EH (cell line): ENCODE results near the gene ENO2.

ENCODE experiments used
- DNase-seq: peaks from one replicate; pipeline ENCODE4 v3.0.0-alpha.2; 2015; ENCODE audit warnings: low read depth

ENO2 gene

GRCh38 chr12:6948873-6949594 is 34.7 kb downstream of the ENO2 start:
- DNase-seq = no peak

GRCh38 chr12:6950401-6950801 is 36.0 kb downstream of the ENO2 start:
- DNase-seq = no peak

GRCh38 chr12:6950811-6951540 is 36.6 kb downstream of the ENO2 start, which contains the start of gene PTPN6:
PTPN6 (plus strand) TSS chr12:6951356; CDS start chr12:6951513, 157 bp downstream.
- no peak for DNase-seq

- no peak for DNase-seq
Measured at GRCh38 chr12:6951551-6952120, 37.3 kb downstream of the ENO2 start.

- no peak for DNase-seq
Measured at GRCh38 chr12:6952121-6952862, 37.9 kb downstream of the ENO2 start.

- DNase-seq = no peak
Measured at GRCh38 chr12:6952863-6953441, 38.6 kb downstream of the ENO2 start.

GRCh38 chr12:6953442-6954315 is 39.3 kb downstream of the ENO2 start:
- DNase-seq = peak; percentile 69

GRCh38 chr12:6954316-6955107 is 40.1 kb downstream of the ENO2 start:
- DNase-seq = no peak

- DNase-seq = no peak
Measured at GRCh38 chr12:6955108-6956020, 41.0 kb downstream of the ENO2 start.

GRCh38 chr12:6956021-6956727 is 41.8 kb downstream of the ENO2 start:
- DNase-seq = no peak

- DNase-seq = no peak
Measured at GRCh38 chr12:6957151-6957701, 42.8 kb downstream of the ENO2 start.

GRCh38 chr12:6957741-6958608 is 43.6 kb downstream of the ENO2 start:
- DNase-seq = no peak

- no peak for DNase-seq
Measured at GRCh38 chr12:6958609-6959057, 44.3 kb downstream of the ENO2 start.

GRCh38 chr12:6959058-6959804 is 44.9 kb downstream of the ENO2 start:
- no peak for DNase-seq

- no peak for DNase-seq
Measured at GRCh38 chr12:6959805-6960592, 45.6 kb downstream of the ENO2 start.
